WERI-Rb-1 (cell line): Measurements from ENCODE around the gene PATJ.
"Not testable (repeated sequence)": the region's sequence is repeated elsewhere in the genome, so short reads cannot be mapped to it uniquely, and the experiment has no call there.

Experiments
- DNase-seq: peaks from one replicate; pipeline ENCODE4 v3.0.0-alpha.2; 2020
- H3K27ac ChIP-seq: fragments of 250-450 bp; sonication (Bioruptor Pico); 2 replicates; pipeline ENCODE4 v1.5.1; 2020; ENCODE audit warnings: mild to moderate bottlenecking, moderate library complexity
- H3K27me3 ChIP-seq: fragments of 250-450 bp; sonication (Bioruptor Pico); 2 replicates; pipeline ENCODE4 v1.5.1; 2021; ENCODE audit warnings: mild to moderate bottlenecking, low read depth, moderate library complexity; ENCODE audit not compliant: insufficient read depth, severe bottlenecking
- H3K36me3 ChIP-seq: fragments of 250-450 bp; sonication (Bioruptor Pico); 2 replicates; pipeline ENCODE4 v1.5.1; 2020; ENCODE audit warnings: mild to moderate bottlenecking, moderate library complexity
- H3K4me3 ChIP-seq: 2 replicates; pipeline ENCODE4 v1.5.1; 2011; ENCODE audit warnings: low read depth, mild to moderate bottlenecking, control low read depth, low read length
- H3K9me3 ChIP-seq: fragments of 250-450 bp; sonication (Bioruptor Pico); 2 replicates; pipeline ENCODE4 v1.5.1; 2021; ENCODE audit warnings: mild to moderate bottlenecking, moderate library complexity; ENCODE audit not compliant: severe bottlenecking
- CTCF ChIP-seq: IDR thresholded peaks from 2 replicates; pipeline ENCODE4 v1.5.1; 2011; ENCODE audit warnings: low read depth, mild to moderate bottlenecking, control low read depth, inconsistent platforms, low read length

Gene PATJ

DNA sequence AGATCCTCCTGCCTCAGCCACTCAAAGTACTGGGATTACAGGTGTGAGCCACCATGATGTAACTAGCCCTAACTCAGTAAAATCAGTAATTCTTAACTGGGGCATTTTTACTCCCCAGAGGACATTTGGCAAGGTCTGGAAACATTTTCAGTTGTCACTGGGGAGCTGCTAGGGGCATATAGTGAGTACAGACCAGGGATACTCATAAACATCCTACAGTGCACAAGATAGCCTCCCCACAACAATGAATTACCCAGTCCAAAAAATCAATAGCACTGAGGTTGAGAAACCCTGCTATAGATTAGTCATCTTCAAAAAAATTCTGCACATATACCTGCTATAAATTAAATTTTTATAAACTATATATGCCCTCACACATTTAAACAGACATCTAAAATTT lies 30.3 kb upstream of the PATJ start:
- TF ChIP-seq CTCF = no peak

GRCh38 chr1:61718996-61719663 lies 23.1 kb upstream of the PATJ start:
- not testable (repeated sequence) for H3K27me3 ChIP-seq, DNase-seq, H3K27ac ChIP-seq, H3K36me3 ChIP-seq, H3K4me3 ChIP-seq, H3K9me3 ChIP-seq

More for the DNA sequence above, 30.3 kb upstream of the PATJ start:
- no peak overlapping the region for H3K27ac ChIP-seq
- no peak overlapping the region for H3K4me3 ChIP-seq
- no peaks in the 10 kb centered on the region for H3K27me3 ChIP-seq
- no peaks in the 10 kb centered on the region for H3K9me3 ChIP-seq
- DNase-seq = no peak
- H3K36me3 ChIP-seq = peaks cover 6% of the 10 kb centered on the region; the same call in 1 of the 2 replicates

DNA sequence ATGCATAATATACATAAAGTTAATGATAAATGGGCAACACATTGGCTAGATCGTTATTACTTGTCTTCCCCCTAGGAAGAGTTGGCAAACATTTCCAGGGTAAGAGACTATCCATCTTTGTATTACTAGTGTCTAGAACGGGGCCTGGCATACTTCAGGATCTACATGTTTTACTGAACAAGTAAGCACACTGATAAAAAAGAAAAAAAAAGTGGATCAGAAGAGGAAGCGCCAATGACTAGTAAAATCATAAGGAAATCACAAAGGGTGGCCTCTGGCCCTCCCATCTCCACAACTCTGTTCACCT lies 17.8 kb upstream of the PATJ start:
- DNase-seq = no peak
- Histone ChIP-seq H3K36me3 (peaks cover 9% of the 10 kb centered on the region), H3K4me3 (peak overlapping the region; percentile 100), H3K27ac (peak overlapping the region; percentile 98), H3K27me3 (no peaks in the 10 kb centered on the region), H3K9me3 (no peaks in the 10 kb centered on the region)
- TF ChIP-seq CTCF = no peak

- no peak for TF ChIP-seq CTCF
- no peaks in the 10 kb centered on the region for H3K9me3 ChIP-seq
- peak; percentile 91 for DNase-seq
- peak within 1 kb of the TSS; percentile 98 for H3K27ac ChIP-seq
- H3K27me3 ChIP-seq = no peaks in the 10 kb centered on the region
- peak within 1 kb of the TSS; percentile 100 for H3K4me3 ChIP-seq
- peaks cover 9% of the 10 kb centered on the region for H3K36me3 ChIP-seq
Observed at GRCh38 chr1:61724813-61725694, 17.2 kb upstream of the PATJ start, which contains the start of gene TM2D1. Gene TM2D1 (minus strand): TSS chr1:61725141. CDS start chr1:61725120, 21 bp downstream.

GRCh38 chr1:61727544-61727943 lies 14.7 kb upstream of the PATJ start:
- H3K27ac ChIP-seq = no peak overlapping the region
- H3K27me3 ChIP-seq = no peaks in the 10 kb centered on the region
- peaks cover 5% of the 10 kb centered on the region; the same call in 1 of the 2 replicates for H3K36me3 ChIP-seq
- no peak overlapping the region for H3K4me3 ChIP-seq
- no peak for DNase-seq
- no peaks in the 10 kb centered on the region for H3K9me3 ChIP-seq
- TF ChIP-seq CTCF = no peak

DNA sequence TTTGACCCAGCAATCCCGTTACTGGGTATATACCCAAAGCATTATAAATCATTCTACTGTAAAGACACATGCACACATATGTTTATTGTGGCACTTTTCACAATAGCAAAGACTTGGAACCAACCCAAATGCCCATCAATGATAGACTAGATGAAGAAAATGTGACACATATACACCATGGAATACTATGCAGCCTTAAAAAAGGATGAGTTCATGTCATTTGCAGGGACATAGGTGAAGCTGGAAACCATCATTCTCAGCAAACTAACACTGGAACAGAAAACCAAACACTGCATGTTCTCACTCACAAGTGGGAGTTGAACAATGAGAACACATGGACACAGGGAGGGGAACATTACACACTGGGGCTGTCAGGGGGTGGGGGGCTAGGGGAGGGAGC lies 11.6 kb upstream of the PATJ start:
- H3K4me3 ChIP-seq, H3K36me3 ChIP-seq, H3K9me3 ChIP-seq, H3K27ac ChIP-seq, DNase-seq, H3K27me3 ChIP-seq: not testable (repeated sequence)
